ENCODE results near the gene HMGXB3. TPM values are rescaled to one million over a fixed set of nuclear protein-coding genes. Genes with fewer than 3 reads are reported as not detected.
"Not testable (repeated sequence)": the region's sequence is repeated elsewhere in the genome, so short reads cannot be mapped to it uniquely, and the experiment has no call there.

HMGXB3 gene
- total RNA-seq, 2 experiments from 2014 or later: 27.2 to 30.5 TPM

DNA sequence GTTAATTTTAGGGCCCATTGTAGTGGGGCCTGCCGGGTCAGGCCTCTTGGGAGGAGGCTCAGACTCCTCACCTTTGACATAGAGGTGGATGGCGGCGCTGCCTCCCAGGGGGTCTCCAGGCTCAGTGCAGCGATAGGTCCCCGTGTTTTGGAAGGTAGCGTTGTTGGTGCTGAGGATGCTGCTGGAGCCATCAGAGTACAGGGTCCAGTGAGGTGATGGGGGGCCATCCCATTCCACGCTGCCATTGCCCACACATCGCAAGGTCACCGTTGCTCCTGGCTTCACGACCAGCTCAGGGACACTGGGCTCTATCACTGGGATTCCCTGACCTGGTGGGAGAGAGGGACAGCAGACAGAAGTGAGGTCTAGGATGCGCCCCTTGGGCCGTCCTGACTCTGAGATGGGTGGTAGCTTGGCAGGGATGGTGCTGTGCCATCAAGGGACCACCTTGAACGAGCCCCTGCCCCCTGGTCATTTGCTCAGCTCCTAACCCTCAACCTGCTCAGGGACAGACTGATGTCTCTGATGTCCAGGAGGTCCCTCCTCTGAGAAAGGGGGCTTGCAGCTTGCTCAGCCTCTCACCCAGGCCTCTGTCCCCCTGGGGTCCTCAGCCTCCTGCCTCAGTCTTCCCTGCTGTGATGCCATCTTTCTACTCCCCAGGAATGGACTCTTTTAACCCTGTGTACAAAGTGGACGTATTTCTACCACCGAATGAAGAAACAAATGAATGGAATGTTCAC, 80.3 kb downstream of the HMGXB3 start:
- intact Hi-C loops (cut with DNase I, micrococcal nuclease): no loop called here
- CTCF ChIA-PET: interaction anchor here (0.6 kb wide), 1 partner anchor 120 kb away, joined by 3 read pairs; the partner anchor contains the start of gene SLC26A2

DNA sequence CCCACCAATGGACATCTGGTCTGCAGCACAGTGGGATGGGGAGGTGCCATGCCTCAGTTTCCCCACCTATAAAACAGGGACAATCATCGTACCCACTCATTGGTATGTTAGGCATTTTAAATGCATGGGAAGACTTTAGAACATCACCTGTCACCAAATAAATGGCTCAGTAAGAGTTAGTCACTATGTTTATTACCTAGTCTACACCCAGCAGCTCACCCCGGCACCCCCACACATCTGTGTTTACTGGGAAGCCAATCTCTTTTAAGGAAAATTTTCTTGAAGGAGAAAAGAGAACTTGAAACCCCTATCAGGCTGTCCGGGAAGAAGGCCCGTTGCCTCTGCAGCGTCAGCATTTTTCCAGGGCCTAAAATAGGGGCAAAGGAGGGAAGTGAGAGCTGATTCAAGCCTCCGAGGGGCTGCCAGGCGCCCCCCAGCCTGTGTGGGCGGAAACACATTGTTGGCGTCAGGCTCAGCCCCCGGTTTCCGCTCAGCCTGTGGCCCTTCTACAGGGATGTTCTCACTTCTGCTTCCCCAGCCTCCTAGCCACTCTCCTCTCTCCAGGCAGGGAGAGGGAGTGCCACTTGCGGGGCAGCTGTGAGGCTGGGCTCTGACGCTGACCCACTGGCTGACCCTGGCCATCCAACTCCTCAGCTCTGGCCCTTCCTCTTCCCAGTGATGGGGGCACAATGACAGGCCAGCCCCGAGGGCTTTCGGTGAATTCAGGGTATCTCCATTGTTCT, 81.2 kb downstream of the HMGXB3 start:
- Mint-ChIP-seq H3K36me3 (ENCODE audit: low read depth) (no peaks in the 10 kb centered on the region), H3K27me3 (peaks cover 29% of the 10 kb centered on the region), H3K9me3 (ENCODE audit: low read depth) (no peaks in the 10 kb centered on the region), H3K4me1 (peaks cover 5% of the 10 kb centered on the region), H3K4me3 (no peak overlapping the region), H3K27ac (no peak overlapping the region)
- ChIA-PET CTCF (no interaction called here), POLR2A (interaction anchor here (0.6 kb wide), 1 partner anchor 53 kb away, joined by 3 read pairs; no protein-coding TSS in a partner anchor)
- no peak for DNase-seq
- intact Hi-C loops (cut with DNase I, micrococcal nuclease): no loop called here
- no peak for ATAC-seq

More for the DNA sequence above, 80.3 kb downstream of the HMGXB3 start:
- peaks cover 27% of the 10 kb centered on the region for H3K27me3 Mint-ChIP-seq
- no peaks in the 10 kb centered on the region for H3K36me3 Mint-ChIP-seq (ENCODE audit: low read depth)
- no peak overlapping the region for H3K27ac Mint-ChIP-seq
- no peak for ATAC-seq
- DNase-seq: no peak
- POLR2A ChIA-PET: interaction anchor here (0.6 kb wide), 1 partner anchor 52 kb away, joined by 3 read pairs; no protein-coding TSS in a partner anchor
- no peaks in the 10 kb centered on the region for H3K9me3 Mint-ChIP-seq (ENCODE audit: low read depth)
- peaks cover 5% of the 10 kb centered on the region for H3K4me1 Mint-ChIP-seq
- H3K4me3 Mint-ChIP-seq: no peak overlapping the region

DNA sequence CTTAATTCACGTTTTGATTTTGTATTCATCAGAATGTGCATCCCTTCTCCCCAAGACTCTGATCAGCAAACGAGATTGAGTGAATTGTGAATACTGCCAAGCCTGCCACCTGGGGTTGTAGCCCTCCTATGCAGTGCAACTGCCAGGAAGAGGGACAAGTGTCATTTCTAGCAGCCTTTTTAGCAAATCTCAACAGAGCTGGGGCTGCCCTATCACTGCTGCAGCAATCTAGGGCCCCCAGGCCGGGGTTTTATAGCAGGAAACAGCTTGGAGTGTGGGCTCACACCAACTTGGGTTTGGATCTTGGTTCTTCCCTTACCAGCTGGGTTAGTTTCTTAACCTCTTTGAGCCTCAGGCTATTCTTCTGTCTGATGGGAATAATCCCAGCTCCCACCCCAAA, 81.8 kb downstream of the HMGXB3 start:
- no peaks in the 10 kb centered on the region for H3K9me3 Mint-ChIP-seq (ENCODE audit: low read depth)
- ChIA-PET CTCF (no interaction called here), POLR2A (no interaction called here)
- no peaks in the 10 kb centered on the region for H3K36me3 Mint-ChIP-seq (ENCODE audit: low read depth)
- H3K4me1 Mint-ChIP-seq: peaks cover 5% of the 10 kb centered on the region
- no peak for ATAC-seq
- H3K27me3 Mint-ChIP-seq: peaks cover 31% of the 10 kb centered on the region
- DNase-seq: no peak
- intact Hi-C loops (cut with DNase I, micrococcal nuclease): no loop called here
- no peak overlapping the region for H3K4me3 Mint-ChIP-seq
- no peak overlapping the region for H3K27ac Mint-ChIP-seq

DNA sequence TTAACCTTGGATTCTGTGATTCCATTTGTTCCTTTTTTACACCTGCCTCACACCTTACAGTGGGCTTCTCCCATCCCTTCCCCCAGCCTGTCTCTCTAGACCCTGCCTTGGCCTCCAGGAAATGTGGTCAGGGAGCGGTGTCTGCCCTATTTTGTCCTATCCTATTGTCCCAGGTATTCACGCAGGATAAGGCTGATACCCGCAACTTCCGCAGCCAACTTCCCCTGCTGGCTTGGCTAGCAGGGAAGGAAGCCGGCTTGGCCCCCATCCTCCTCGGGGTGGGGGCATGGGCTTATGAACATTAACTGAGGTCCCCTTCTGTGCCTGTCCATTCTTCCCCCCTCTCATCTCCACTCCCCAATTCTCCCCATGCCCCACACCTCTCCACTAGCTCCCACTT, 82.3 kb downstream of the HMGXB3 start:
- Mint-ChIP-seq H3K27me3 (peaks cover 35% of the 10 kb centered on the region), H3K27ac (no peak overlapping the region), H3K9me3 (ENCODE audit: low read depth) (no peaks in the 10 kb centered on the region), H3K4me3 (no peak overlapping the region), H3K36me3 (ENCODE audit: low read depth) (no peaks in the 10 kb centered on the region), H3K4me1 (peaks cover 5% of the 10 kb centered on the region)
- ChIA-PET POLR2A (no interaction called here), CTCF (no interaction called here)
- ATAC-seq (no peak), DNase-seq (no peak)
- intact Hi-C loops (cut with DNase I, micrococcal nuclease): no loop called here

DNA sequence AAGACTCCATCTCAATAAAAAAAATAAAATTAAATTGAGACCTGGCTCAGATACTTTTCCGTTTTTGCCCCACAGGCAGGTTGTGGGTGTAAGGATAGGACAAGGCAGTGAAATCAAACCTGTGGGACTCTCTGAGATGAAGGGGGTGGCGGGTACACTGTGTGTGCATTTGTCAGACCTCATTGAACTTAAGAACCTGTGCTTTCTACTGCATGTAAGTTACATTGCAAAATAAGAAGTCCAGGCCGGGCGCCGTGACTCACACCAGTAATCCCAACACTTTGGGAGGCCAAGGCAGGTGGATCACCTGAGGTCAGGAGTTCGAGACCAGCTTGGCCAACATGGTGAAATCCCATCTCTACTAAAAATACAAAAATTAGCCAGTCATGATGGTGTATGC, 84.2 kb downstream of the HMGXB3 start:
- DNase-seq; H3K27ac Mint-ChIP-seq; H3K4me1 Mint-ChIP-seq; ATAC-seq; POLR2A ChIA-PET; H3K9me3 Mint-ChIP-seq (ENCODE audit: low read depth); H3K4me3 Mint-ChIP-seq; H3K36me3 Mint-ChIP-seq (ENCODE audit: low read depth); intact Hi-C loops (cut with DNase I, micrococcal nuclease): not testable (repeated sequence)
- CTCF ChIA-PET: interaction anchor here (0.6 kb wide), 1 partner anchor 234 kb away, joined by 3 read pairs; no protein-coding TSS in a partner anchor
- H3K27me3 Mint-ChIP-seq: peaks cover 47% of the 10 kb centered on the region

DNA sequence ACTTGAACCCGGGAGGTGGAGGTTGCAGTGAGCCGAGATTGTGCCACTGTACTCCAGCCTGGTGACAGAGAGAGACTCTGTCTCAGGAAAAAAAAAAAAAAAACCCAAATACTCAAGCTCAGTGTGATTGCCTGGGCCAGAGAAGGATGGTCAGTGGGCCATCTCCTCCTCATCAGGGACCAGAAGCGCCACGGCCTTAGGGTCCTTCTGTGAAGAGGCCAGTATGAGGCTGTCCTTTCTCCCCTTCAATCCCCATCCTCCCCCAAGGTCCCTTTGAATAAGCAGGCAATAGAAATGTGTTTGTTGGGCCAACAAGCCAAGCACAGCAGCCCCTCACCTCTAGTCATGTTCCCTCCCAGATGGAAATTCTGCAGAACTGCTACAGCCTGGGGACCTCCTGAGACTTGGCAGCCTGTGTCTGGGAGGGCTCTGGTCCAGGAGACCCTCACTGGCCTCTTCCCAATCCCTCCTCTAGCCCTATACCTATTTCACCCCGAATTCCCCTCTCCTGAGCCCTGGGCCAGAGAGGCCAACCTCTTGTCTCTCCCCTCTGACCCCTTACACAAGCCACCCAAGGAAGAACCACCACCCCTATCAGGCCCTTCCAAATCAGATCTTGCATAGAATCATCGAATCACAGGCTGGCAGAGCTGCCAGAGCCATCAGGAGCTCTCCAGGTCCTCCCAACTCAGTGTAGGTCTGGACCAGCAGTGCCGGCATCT, 84.8 kb downstream of the HMGXB3 start:
- DNase-seq (no peak), ATAC-seq (no peak)
- Mint-ChIP-seq H3K4me1 (peaks cover 5% of the 10 kb centered on the region), H3K4me3 (no peak overlapping the region), H3K27me3 (peaks cover 50% of the 10 kb centered on the region), H3K9me3 (ENCODE audit: low read depth) (no peaks in the 10 kb centered on the region), H3K27ac (no peak overlapping the region), H3K36me3 (ENCODE audit: low read depth) (no peaks in the 10 kb centered on the region)
- CTCF ChIA-PET: interaction anchor here (0.6 kb wide), 1 partner anchor 235 kb away, joined by 3 read pairs; no protein-coding TSS in a partner anchor
- intact Hi-C loops (cut with DNase I, micrococcal nuclease): no loop called here
- POLR2A ChIA-PET: no interaction called here

DNA sequence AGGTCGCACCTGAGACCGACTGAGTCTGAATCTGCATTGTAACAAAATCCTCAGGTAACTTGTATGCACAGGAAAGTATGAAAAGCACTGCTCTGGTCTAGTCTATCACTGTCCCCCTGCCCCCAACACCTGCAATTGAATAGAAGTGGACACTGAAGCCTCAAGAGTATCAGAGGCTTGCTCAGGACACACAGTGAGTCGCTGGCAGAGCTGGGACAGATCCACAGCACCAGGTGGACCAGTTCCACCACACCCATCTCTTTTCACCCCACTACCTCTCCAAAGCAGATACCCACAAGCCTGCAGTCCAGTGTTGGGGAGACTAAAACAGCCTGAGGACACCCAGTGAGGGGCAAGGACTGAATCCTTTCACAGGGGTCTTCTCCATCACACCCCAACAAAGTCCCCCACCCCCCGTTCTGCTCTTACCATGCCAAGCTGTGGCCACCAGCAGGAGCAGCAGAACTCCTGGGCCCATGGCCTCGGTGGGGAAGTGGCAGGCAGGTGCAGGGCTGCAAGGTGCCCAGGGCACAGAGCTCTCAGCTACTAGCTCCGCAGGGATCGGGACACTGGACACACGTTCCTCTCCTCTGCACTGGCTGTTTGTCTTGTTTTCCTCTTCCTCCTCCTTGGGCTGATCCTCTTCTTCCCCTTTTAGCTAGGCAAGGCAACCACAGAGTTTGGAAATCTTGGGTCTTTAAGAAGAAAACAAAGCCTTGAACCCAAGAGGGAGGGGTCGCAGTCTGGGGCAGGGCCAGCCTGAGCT, 85.6 kb downstream of the HMGXB3 start, which contains the start of gene CSF1R:
Gene CSF1R (minus strand): TSS at position 605 of the 766 bp plus-strand sequence. CDS start 127 bp downstream, at position 478.
- Mint-ChIP-seq H3K9me3 (ENCODE audit: low read depth) (no peaks in the 10 kb centered on the region), H3K27me3 (peaks cover 53% of the 10 kb centered on the region), H3K36me3 (ENCODE audit: low read depth) (no peaks in the 10 kb centered on the region), H3K4me3 (no peak within 1 kb of the TSS), H3K27ac (no peak within 1 kb of the TSS), H3K4me1 (peaks cover 5% of the 10 kb centered on the region)
- ATAC-seq (no peak), DNase-seq (no peak)
- POLR2A ChIA-PET: no interaction called here
- intact Hi-C loops (cut with DNase I, micrococcal nuclease): no loop called here
- CTCF ChIA-PET: no interaction called here

DNA sequence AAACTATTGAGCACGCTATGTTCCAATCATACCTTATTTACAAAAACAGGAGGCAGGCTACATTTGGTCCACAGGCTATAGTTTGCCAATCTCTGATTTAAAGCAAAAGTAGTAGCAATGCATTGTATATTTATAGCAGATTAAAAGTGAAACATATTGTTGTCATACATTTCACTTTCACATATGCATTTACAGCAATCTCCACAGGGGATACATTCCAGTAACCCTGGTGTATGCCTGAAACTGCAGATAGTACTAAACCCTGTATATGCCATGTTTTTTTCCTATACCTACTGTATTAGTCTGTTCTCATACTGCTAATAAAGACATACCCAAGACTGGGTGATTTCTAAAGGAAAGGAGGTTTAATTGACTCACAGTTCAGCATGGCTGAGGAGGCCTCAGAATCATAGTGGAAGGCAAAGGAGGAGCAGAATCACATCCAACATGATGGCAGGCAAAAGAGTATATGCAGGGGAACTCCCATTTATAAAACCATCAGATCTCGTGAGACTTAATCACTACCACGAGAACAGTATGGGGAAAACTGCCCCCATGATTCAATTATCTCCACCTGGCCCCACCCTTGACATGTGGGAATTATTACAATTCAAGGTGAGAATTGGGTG, 91.7 kb downstream of the HMGXB3 start:
- Mint-ChIP-seq H3K36me3 (ENCODE audit: low read depth) (no peaks in the 10 kb centered on the region), H3K27ac (no peak overlapping the region), H3K4me3 (no peak overlapping the region), H3K27me3 (peaks cover 33% of the 10 kb centered on the region), H3K9me3 (ENCODE audit: low read depth) (no peaks in the 10 kb centered on the region), H3K4me1 (peaks cover 12% of the 10 kb centered on the region)
- ChIA-PET POLR2A (no interaction called here), CTCF (no interaction called here)
- DNase-seq (no peak), ATAC-seq (peak; percentile 95)
- intact Hi-C loops (cut with DNase I, micrococcal nuclease): no loop called here

DNA sequence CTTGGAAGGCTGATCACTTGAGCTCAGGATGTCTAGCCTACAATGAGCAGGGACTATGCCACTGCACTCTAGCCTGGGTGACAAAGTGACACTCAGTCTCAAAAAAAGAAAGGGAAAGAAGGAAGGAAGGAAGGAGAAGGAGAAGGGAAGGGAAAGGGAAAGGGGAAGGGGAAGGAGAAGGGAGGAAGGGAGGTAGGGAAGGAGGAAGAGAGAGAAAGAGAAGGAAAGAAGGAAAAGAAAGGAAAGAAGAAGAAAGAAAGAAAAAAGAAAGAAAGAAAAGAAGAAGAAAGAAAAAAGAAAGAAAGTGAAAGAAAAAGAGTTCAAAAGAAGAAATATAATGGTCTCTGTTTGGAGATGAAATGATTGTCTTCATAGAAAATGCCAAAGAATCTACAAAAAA, 96.6 kb downstream of the HMGXB3 start:
- Mint-ChIP-seq H3K4me1 (peaks cover 9% of the 10 kb centered on the region), H3K27me3 (peaks cover 7% of the 10 kb centered on the region), H3K4me3 (no peak overlapping the region), H3K27ac (no peak overlapping the region), H3K36me3 (ENCODE audit: low read depth) (no peaks in the 10 kb centered on the region), H3K9me3 (ENCODE audit: low read depth) (no peaks in the 10 kb centered on the region)
- intact Hi-C loops (cut with DNase I, micrococcal nuclease): no loop called here
- ATAC-seq (no peak), DNase-seq (no peak)
- ChIA-PET POLR2A (interaction anchor here (0.6 kb wide), 1 partner anchor 10 kb away, joined by 6 read pairs; no protein-coding TSS in a partner anchor), CTCF (interaction anchor here (0.6 kb wide), 1 partner anchor 199 kb away, joined by 4 read pairs; no protein-coding TSS in a partner anchor)

DNA sequence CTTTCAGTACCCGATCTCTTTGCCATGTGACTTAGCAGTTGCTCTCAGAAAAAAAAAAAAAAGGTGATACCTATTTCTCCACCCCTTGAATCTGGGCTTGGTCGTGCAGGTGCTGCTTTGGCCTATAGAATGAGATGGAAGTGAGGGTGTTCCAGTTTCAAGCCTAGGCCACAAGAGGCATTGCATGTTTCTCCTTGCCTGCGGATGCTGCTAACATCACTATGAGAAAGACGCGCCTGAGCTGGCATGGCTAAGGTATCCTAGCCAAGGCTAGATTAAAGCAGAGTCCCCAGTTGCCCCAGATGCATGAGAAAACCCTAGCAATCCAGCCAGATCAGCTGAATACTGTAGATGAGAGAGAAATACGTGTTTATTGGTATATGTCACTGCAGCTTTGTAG, 100.5 kb downstream of the HMGXB3 start:
- intact Hi-C loops (cut with DNase I, micrococcal nuclease): no loop called here
- CTCF ChIA-PET: no interaction called here
- POLR2A ChIA-PET: no interaction called here
- no peak for DNase-seq
- no peak overlapping the region for H3K27ac Mint-ChIP-seq
- no peak overlapping the region for H3K4me3 Mint-ChIP-seq
- H3K36me3 Mint-ChIP-seq (ENCODE audit: low read depth): no peaks in the 10 kb centered on the region
- no peaks in the 10 kb centered on the region for H3K9me3 Mint-ChIP-seq (ENCODE audit: low read depth)
- H3K4me1 Mint-ChIP-seq: peaks cover 2% of the 10 kb centered on the region
- no peak for ATAC-seq
- H3K27me3 Mint-ChIP-seq: no peaks in the 10 kb centered on the region
